Lung (tissue), 13 donors: ENCODE data around the gene SI. TPM values are rescaled to one million over a fixed set of nuclear protein-coding genes. Genes with fewer than 3 reads are reported as not detected.

Experiments
- ATAC-seq: fragments of 200-7000 bp; cut with Tn5 transposase; one replicate; pipeline ENCODE4 v1.9.1; 2020; ENCODE audit warnings: moderate number of reproducible peaks; ENCODE audit not compliant: insufficient read depth, low FRiP score
- DNase-seq, 3 donors: peaks; one replicate each; pipeline ENCODE4 v3.0.0-alpha.2; 2013 to 2017
- H3K27ac ChIP-seq, 2 donors: one replicate each; pipeline ENCODE4 v1.5.1; 2013; ENCODE audit warnings: mild to moderate bottlenecking in 2 of 2, moderate library complexity in 2 of 2, control low read depth in 1 of 2, inconsistent platforms in 1 of 2, low read depth in 1 of 2, low read length in 1 of 2
- H3K27me3 ChIP-seq, 3 donors: one replicate each; pipeline ENCODE4 v1.5.1; 2013; ENCODE audit warnings: low read length in 2 of 3; ENCODE audit not compliant: control insufficient read depth in 3 of 3, insufficient read depth in 3 of 3
- H3K36me3 ChIP-seq, 4 donors: one replicate each; pipeline ENCODE4 v1.5.1; 2013; ENCODE audit warnings: low read length in 4 of 4, mild to moderate bottlenecking in 1 of 4, moderate library complexity in 1 of 4; ENCODE audit not compliant: control insufficient read depth in 4 of 4, insufficient read depth in 4 of 4
- H3K4me1 ChIP-seq, 5 donors: one replicate each; pipeline ENCODE4 v1.5.1; 2013; ENCODE audit warnings: low read length in 5 of 5, mild to moderate bottlenecking in 2 of 5, moderate library complexity in 1 of 5; ENCODE audit not compliant: control insufficient read depth in 5 of 5, insufficient read depth in 5 of 5
- H3K4me3 ChIP-seq: one replicate; pipeline ENCODE4 v1.5.1; 2013; ENCODE audit warnings: mild to moderate bottlenecking, control low read depth, moderate library complexity
- H3K9ac ChIP-seq, 2 donors: one replicate each; pipeline ENCODE4 v1.5.1; 2013; ENCODE audit warnings: low read length in 2 of 2, control low read depth in 1 of 2; ENCODE audit not compliant: insufficient read depth in 1 of 2
- H3K9me3 ChIP-seq, 4 donors: one replicate each; pipeline ENCODE4 v1.5.1; 2013; ENCODE audit warnings: low read length in 3 of 4, mild to moderate bottlenecking in 1 of 4, moderate library complexity in 1 of 4; ENCODE audit not compliant: control insufficient read depth in 4 of 4, insufficient read depth in 3 of 4
- CTCF ChIP-seq: IDR thresholded peaks from 2 replicates; pipeline ENCODE4 v1.5.1; 2012; ENCODE audit warnings: mild to moderate bottlenecking; ENCODE audit errors: control extremely low read depth, extremely low read depth
- WGBS, 2 donors: extraction: QIAGEN DNeasy Blood & Tissue Kit; methylation state at CpG; one replicate each; pipeline ENCODE4 v1.1.7; 2013; 5-methylcytosine and 5-hydroxymethylcytosine counted together
- polyA plus RNA-seq, 2 donors: library from polyadenylated mRNA; stranded (reverse); fragments of 200-250 nt; gene quantifications; one replicate each; pipeline ENCODE4 v1.2.1, GENCODE V29; 2013
- small RNA-seq: library from RNA; depleted of rRNA; stranded (forward); fragments of <200 nt; gene quantifications from one replicate; pipeline ENCODE3, GENCODE V24; 2014; ENCODE audit warnings: low replicate concordance
- total RNA-seq, 2 donors: library from RNA; depleted of rRNA in 1 of 2; stranded (reverse); fragments of >200 nt in 1 of 2; gene quantifications; one replicate each; pipeline ENCODE4 v1.2.1, GENCODE V29; 2014 to 2021
- donor health status: control.
- donor health status: control.
- donor health status: Bipolar disorder and iron deficiency.
- donor health status: healthy.
- donor health status: DM: yes; HTN: yes; CAD: no.

Gene SI
- total and polyA plus RNA-seq, 4 donors, result 0.02 TPM; not detected in 3

- Histone ChIP-seq H3K36me3 (no peaks in the 10 kb centered on the region), H3K27ac (no peak overlapping the region), H3K9me3 (peaks cover 0 to 4% (median 0%) of the 10 kb centered on the region in 4 donors), H3K27me3 (no peaks in the 10 kb centered on the region), H3K9ac (no peak overlapping the region), H3K4me1 (no peaks in the 10 kb centered on the region), H3K4me3 (no peak overlapping the region)
- ATAC-seq (no peak), DNase-seq (no peak)
- WGBS, 2 donors, result 45 to 75% methylated on average over 2 of the region's 2 CpGs
- no peak for TF ChIP-seq CTCF
These were observed 148.7 kb downstream of the SI start for GRCh38 chr3:164929642-164930041.

Small RNA genes lying within 50 kb of the gene (small RNA-seq; reads per million reads assigned to genes)
- not detected for gene RF00019

Other genes starting within 250 kb of the SI start
- under 1 TPM; 0.28 to 0.68 TPM for gene SLITRK3, start 117.9 kb upstream of the SI start, total RNA-seq
- gene SLITRK3, start 117.9 kb upstream of the SI start, polyA plus RNA-seq, result under 1 TPM in 1 of 2 donors, not detected in 1; 0.02 TPM